DMS79 treated with DMSO at 0.1 percent for 48 hours (cell line): ENCODE measurements around the gene CCDC80.
"Not testable (repeated sequence)": the region's sequence is repeated elsewhere in the genome, so short reads cannot be mapped to it uniquely, and the experiment has no call there.

Experiments used
- DNase-seq: peaks from one replicate; lab custom pipeline; 2025; lab: John Stamatoyannopoulos, UW

The CCDC80 gene

DNA sequence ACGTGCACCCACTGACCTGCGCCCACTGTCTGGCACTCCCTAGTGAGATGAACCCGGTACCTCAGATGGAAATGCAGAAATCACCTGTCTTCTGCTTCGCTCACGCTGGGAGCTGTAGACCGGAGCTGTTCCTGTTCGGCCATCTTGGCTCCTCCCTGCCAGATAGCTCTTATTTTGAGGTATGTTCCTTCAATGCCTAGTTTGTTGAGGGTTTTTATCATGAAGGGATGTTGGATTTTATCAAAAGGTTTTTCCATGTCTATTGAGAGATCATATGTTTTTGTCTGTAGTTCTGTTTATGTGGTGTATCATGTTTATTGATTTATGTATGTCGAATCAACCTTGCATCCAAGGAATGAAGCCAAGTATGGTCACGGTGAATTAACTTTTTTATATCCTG is 24.1 kb upstream of the CCDC80 start:
- DNase-seq: not testable (repeated sequence)

DNA sequence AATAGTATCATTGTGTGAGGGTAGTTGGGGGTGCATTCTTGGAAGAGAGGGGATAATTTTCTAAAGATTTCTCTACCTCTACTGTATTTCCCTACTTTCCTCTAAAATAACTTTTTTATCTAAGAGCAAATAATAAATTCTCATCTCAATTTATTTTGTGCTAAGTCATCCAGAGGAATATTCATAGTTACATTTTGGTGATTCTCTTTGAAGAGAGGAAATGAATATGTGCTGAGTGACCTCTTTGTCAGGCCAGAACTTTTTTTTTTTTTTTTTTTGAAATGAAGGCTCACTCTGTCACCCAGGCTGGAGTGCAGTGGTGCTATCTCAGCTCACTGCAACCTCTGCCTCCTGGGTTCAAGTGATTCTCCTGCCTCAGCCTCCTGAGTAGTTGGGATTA is 15.1 kb upstream of the CCDC80 start:
- no peak for DNase-seq

DNA sequence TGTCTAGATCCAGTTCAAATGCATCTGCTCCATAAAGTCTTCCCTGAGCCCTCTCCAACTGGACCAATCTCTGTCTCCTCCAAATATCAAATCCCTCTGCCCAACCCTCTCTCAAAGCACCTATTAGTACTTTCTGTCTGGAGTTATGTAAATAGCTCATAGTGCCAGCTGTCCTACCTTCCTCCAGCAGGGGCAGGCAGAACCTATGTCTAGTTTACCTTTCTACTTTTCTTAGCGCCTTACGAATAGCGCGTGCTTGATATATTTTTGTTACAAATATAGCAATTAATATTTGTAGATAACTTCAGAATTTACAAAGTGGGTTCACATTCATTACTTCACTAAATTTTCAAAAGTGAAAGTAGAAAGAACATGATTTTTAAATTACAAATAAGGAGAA is 14.0 kb upstream of the CCDC80 start:
- no peak for DNase-seq

GRCh38 chr3:112654492-112654891 is 13.5 kb upstream of the CCDC80 start:
- no peak for DNase-seq

DNA sequence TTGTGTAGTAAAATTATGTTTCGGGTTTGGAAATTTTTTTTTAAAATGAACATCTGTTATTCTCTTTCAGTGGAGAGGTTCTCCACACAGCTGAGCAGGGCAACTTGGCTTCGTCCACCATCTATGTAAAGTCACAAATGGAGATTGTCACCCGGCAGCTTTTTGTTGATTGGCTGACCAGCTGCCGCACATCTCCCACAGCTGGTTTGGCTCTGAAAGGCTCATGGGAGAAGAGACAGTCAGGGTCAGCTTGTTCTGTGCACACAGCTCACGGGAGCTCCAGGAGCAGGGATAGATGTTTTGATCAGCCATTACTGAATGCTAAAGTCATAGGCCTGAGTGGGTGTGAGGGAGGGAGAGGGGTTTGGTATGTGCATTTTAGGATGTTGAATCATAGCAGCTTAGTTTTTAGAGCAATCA is 12.9 kb upstream of the CCDC80 start:
- DNase-seq: no peak

DNA sequence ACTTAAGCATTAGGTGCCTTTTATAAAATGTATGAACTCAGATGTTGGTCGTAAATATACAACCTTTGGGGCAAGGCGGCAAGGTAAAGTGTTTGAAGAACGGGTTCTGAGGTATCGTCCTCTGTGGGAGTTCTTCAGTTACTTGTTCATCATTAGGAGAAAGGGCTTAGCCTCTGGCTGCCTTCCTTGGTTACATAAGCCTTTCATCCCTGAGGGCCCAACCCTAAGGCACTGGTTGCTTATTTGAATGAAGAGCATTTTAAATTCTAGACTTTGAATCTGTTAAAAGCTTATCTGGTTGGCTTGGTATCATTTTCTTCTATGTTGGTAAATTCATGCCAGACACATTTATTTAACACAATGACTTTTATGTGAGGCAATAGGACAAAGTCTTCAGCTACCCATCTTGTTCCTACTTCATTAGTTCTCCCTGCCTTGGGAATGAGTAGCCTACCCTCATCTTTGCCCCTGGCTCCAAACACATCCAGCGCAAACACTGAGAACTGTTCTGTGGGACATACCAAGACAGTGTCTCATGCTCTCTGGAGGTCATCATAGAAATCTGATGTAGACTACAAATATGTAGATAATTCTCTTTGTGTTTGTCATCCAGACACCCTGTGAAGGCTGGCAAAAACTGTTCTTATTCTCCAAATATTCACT is 12.4 kb upstream of the CCDC80 start:
- no peak for DNase-seq

DNA sequence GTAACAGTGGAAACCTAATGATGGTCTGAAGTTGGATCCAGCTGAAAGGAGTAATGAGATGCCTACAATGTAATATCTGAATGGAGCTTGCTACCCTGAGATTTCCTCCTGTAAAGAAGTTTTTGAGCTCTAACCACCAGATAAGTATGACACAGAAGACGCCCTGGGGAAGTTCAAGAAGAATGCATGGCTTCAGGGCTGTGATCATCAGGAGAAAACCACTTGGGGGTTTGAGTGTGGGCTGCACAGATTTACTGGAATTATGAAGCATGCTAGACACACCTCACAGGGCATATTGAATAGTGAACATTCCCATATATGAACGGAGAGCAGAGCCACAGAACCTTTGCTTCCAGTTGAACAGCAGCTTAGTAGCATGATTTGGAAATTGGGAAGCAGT is 10.6 kb upstream of the CCDC80 start:
- DNase-seq: no peak

DNA sequence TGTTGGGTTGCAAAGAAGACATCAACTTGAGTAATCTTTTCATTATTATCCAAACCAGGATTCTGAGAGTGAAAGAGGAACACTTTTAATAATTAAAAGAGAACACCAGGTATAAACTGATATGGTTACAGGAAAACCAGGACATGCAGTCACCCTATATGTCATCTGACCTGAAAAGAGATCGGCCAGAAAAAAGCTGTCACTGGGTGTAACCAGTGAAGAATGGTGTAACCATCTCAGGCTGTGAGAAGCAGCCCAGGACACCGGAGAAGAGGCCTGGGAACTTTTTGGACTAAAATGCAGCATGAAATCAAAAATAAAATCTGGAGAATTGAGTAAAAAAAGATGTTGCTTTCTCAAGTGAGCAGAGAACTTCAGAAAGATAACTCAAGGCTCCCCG is 10.1 kb upstream of the CCDC80 start:
- no peak for DNase-seq

GRCh38 chr3:112650482-112650881 is 9.5 kb upstream of the CCDC80 start:
- DNase-seq: no peak

- no peak for DNase-seq
These were observed 8.5 kb upstream of the CCDC80 start for GRCh38 chr3:112649478-112649735.

DNA sequence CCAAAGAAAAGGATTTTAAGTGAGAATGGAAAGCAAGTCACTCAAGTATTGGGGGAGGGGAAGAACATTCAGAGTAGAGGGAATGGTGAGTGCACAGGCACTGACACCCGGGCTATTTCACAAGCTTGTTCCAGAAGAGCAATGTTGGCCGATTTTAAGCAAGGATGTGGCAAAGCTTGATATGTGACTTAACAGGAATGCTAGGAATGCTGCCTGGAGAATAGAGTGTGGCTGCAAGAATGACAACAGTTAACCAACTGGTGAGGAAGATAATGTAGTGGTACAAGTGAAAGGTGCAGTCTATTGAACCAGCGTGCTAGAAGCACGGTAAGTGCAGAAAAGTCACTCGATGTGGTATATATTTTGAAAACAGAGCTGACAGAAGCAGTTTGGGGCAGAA is 6.2 kb upstream of the CCDC80 start:
- no peak for DNase-seq

DNA sequence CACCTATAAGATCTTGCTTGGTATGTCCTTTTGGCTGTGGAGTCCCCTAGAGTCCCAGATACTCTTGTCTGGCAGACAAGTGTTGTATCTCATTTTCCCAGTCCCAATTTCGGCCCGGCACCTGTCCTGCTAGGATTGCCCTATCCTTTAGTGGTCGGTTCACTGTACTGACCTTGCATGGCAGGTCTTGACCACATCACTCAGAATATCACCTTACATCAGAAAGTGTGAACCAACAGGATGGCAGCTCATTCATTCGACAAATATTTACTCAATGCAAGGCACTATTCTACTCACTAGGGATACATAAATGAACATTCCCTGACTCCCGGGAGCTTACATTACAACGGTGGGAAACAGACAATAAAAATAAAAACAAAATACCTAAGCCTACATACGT is 5.7 kb upstream of the CCDC80 start:
- DNase-seq: no peak

- DNase-seq: no peak
These were observed 3.5 kb upstream of the CCDC80 start for GRCh38 chr3:112644453-112644852.

DNA sequence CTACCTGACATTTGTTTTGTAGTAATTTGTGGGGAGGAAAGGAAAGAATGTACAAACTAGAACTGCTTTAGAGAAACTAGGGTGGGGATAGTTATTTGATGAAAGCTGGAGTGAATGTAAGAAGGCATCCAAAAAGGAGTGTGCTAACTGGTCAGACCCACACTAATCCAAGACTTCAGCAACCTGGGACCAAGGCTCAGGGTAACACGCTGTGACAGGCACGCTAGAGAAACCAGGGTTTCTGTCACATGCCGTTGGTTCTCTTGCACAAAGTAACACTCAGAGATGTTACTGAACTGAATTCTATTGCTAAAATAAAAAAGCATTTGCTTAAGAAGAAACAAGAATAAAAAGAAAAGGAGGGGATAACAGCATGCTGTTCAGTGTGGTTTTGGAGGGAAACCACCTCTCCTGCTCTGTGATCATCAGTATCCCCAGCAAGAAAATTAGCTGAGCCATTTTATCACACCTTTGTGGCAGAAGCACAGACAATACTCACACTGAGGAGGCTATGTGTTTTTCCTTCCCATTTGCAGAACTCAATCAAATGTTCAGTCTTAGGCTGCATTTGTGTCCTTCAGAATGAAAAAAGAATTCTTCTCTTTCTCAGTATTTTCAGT is 2.8 kb upstream of the CCDC80 start:
- no peak for DNase-seq

DNA sequence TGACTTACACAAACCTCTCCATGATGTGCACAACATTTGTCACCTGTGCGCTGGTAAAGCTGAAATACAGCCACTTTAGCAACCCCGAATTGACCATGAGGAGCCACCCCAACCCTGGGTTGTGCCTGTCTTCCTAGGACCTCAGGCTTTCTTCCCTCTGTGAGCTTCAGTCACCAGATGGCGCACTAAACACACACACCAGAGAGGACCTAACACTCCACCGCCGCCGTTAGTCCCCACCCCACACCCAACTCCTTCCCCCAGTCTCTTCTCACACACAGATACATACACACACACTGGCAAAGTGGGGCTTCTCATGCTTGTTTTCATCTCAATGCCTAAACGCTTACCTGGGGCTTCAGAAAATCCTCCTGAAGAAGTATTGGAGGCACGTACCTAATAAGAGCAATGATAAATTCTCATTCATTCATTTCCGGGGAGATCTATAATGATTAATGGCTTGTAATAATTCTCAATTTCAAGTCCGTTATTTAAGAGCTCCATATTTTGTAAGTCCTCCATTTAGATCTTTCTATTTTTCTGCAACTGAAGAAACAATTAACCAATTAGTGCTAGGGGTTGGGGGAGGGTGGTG is 2.1 kb upstream of the CCDC80 start:
- peak; percentile 53 for DNase-seq

- no peak for DNase-seq
These were observed 540 bp downstream of the CCDC80 start for GRCh38 chr3:112640276-112640929.

- no peak for DNase-seq
These were observed 1.3 kb downstream of the CCDC80 start for GRCh38 chr3:112639455-112640225.

GRCh38 chr3:112638327-112639020 is 2.5 kb downstream of the CCDC80 start:
- DNase-seq: no peak

- no peak for DNase-seq
These were observed 3.2 kb downstream of the CCDC80 start for GRCh38 chr3:112637700-112638099.

DNA sequence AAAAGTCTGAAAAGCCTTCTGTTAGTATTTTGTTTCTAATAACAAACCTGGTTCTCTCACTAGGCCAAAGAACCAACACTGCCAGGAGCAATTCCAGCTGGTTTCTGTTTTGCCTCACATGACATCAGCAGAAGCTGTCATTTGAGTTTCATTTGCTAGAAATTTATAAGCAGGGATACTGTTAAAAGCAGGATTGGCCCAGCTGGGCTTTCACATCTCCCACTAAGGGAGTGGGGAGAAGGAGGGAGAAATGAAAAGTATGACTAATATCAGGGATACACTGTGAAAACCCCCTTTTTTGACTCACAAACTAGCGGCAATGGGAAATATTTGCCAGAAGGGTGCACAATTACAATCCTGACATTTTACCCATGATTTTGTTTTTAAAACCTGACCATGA is 5.3 kb downstream of the CCDC80 start:
- DNase-seq: no peak

DNA sequence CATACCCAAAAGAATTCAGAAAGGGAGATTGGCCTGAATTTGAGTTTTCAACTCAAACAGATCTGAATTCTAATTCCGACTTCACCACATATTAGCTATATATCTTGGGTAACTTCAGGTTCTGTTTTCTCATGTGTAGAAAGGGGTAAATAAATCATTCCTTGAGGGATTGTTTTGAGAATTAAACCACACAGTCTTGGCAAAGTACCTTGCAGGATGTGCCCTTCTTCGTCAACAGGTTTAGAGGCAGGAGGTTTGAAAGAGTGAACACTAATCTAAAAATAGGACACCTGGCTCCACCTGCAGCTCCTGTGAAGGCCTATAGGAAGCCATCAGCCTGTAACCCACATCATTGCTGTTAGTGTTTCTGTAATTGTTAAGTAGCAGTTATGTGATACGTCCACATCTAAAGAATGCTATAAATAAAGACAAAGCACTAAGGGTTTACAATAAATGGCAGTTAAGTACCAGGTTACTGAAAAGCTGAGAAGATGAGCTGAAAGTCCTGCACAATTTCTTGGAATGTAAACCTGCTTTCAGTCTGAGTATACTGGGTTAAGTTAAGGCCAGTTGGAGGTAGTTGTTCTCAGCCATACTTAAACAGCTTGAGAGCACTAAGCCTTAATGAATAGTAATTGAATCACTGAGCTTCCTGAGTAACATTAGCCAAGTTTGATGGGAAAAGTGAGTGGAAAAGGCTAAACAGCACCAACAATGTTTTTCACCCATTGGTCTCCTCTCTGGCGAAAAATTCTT is 6.0 kb downstream of the CCDC80 start:
- no peak for DNase-seq
